Coronary artery (tissue), 2 donors: ENCODE results near the gene DOCK3.

Experiments used
- DNase-seq: peaks from one replicate; pipeline ENCODE4 v3.0.0-alpha.2; 2017; ENCODE audit warnings: low spot score
- H3K27ac ChIP-seq, 2 donors: fragments of 200-600 bp; sonication (generic); one replicate each; pipeline ENCODE4 v1.5.1; 2016 to 2019
- H3K4me3 ChIP-seq: fragments of 200-600 bp; sonication (generic); 2 replicates; pipeline ENCODE4 v1.5.1; 2016; ENCODE audit warnings: mild to moderate bottlenecking, moderate library complexity
- TF ChIP-seq, protein P1 (sequence below): fragments of 200-600 bp; sonication (generic); IDR thresholded peaks from one replicate; pipeline ENCODE4 v1.5.1; 2019; ENCODE audit warnings: antibody characterized with exemption

The DOCK3 gene

DNA sequence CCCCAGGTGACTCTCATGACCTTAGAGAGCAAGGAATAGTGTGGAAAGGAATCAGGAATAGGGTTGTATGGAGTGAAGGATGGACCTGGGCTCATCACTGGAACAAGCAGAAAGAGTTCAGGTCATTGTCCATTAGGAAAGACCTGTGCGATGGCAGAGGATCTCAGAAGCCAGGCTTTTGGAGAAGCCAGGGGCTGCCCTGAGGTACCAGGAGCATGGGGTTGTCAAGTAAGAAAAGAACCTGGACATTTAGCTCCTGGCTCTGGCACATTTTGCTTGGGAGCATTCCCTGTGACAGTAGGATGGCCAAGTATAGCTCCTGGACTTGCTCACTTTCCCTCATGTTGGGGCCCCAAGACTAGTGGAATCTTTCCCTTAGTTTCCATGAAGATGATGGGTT is 657.4 kb downstream of the DOCK3 start:
- Histone ChIP-seq H3K4me3 (no peak overlapping the region), H3K27ac (no peak overlapping the region)
- TF ChIP-seq, protein P1, sequence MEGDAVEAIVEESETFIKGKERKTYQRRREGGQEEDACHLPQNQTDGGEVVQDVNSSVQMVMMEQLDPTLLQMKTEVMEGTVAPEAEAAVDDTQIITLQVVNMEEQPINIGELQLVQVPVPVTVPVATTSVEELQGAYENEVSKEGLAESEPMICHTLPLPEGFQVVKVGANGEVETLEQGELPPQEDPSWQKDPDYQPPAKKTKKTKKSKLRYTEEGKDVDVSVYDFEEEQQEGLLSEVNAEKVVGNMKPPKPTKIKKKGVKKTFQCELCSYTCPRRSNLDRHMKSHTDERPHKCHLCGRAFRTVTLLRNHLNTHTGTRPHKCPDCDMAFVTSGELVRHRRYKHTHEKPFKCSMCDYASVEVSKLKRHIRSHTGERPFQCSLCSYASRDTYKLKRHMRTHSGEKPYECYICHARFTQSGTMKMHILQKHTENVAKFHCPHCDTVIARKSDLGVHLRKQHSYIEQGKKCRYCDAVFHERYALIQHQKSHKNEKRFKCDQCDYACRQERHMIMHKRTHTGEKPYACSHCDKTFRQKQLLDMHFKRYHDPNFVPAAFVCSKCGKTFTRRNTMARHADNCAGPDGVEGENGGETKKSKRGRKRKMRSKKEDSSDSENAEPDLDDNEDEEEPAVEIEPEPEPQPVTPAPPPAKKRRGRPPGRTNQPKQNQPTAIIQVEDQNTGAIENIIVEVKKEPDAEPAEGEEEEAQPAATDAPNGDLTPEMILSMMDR = no peak
- no peak for DNase-seq

DNA sequence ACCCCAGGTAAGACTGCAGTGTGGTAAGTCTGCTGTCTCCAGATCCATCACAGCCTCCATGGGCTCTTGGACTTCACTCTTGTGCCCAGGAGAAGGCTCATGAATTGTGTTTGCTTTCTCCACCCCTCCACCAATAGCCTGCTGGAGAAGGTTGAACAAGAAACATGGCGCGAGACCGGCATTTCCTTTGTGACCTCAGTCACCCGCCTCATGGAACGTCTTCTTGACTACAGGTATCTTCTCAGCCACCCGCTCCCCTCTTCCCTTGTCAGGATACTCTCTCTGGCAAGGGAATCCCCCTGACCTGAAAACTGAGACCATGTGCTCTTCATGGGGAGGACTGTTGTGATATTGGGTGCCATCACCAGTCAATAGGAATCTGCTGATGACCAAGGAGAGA is 658.3 kb downstream of the DOCK3 start:
- TF ChIP-seq, protein P1 = no peak
- Histone ChIP-seq H3K4me3 (no peak overlapping the region), H3K27ac (no peak overlapping the region)
- DNase-seq = no peak

DNA sequence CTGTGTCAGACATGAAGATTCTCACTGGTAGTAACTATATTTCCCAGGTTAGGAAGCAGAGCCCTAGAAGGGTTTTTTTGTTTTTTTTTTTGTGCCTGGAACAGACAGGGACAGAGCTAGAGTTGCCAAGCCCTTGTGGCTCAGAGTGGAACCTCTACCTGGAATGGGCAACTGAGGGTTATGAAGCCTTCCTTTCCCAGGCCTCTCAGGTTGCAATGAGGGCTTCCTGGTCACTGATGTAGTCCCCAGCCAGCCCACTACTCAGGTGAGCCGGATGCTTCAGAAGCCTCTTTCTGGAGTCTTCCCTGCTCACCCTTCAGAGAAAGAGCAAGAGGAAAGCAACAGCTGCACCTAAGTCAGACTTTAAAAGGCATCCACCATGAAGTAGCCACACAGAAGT is 661.5 kb downstream of the DOCK3 start:
- no peak overlapping the region for H3K27ac ChIP-seq
- H3K4me3 ChIP-seq = no peak overlapping the region
- TF ChIP-seq, protein P1 = no peak
- DNase-seq = no peak

- Histone ChIP-seq H3K4me3 (no peak overlapping the region), H3K27ac (no peak overlapping the region)
- DNase-seq = no peak
- TF ChIP-seq, protein P1 = no peak
Observed at GRCh38 chr3:51337666-51338065, 662.9 kb downstream of the DOCK3 start.

GRCh38 chr3:51338632-51339031 is 663.9 kb downstream of the DOCK3 start:
- Histone ChIP-seq H3K4me3 (no peak overlapping the region), H3K27ac (peak overlapping the region in 1 of 2 donors; percentile 24)
- DNase-seq = no peak
- TF ChIP-seq, protein P1 = no peak

DNA sequence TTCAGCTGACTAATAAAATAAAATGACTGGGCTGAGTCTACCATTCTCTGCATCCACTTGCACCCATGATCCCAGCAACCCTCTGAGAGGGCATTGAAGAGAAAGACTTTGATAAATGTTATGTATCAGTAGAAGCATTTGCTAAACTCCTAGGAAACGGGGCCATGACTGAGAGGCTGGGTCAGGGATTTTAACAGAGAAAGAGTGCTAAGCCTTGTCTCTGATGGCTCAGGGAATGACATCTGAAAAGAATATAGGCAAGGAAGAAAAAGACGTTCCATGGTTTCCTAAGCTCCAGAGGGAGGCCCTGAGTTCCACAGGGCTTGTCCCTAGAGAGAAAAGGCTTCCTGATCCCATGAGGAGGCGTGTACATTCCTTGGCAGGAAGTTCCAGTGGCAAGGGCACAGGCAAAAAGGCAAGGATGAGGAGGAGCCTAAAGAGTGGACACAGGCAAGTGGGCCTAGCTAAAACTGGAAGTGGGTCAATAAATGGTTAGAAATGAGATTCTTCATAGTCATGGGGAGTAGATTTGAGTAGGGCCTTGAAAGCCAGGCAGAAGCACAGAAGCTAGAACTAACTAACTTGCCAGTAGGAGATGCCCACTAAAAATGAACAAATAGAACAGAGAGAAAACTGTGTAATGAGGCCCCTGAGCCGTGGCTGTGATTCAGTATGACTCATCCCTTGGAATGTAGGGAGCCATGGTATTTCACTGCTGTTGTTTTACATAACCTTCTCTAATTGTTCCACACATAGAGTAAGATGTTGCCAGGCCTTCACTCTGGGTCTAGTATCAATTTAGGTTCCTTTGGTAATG is 665.5 kb downstream of the DOCK3 start:
- DNase-seq = no peak
- TF ChIP-seq, protein P1 = no peak
- H3K27ac ChIP-seq = peak overlapping the region; percentile 31 to 81
- no peak overlapping the region for H3K4me3 ChIP-seq

- TF ChIP-seq, protein P1 = no peak
- peak overlapping the region; percentile 31 to 81 for H3K27ac ChIP-seq
- no peak for DNase-seq
- H3K4me3 ChIP-seq = no peak overlapping the region
Observed at GRCh38 chr3:51340989-51341636, 666.4 kb downstream of the DOCK3 start.
